OCI-LY1 (cell line): ENCODE data around the gene THBS3.

Experiments
- H2AFZ ChIP-seq: fragments of 200-600 bp; sonication (generic), shearing (Covaris generic); 2 replicates; pipeline ENCODE4 v1.6.0; 2014; ENCODE audit warnings: antibody characterized with exemption, mild to moderate bottlenecking, low read length
- H3F3A ChIP-seq: fragments of 200-600 bp; sonication (generic), shearing (Covaris generic); 2 replicates; pipeline ENCODE4 v1.6.0; 2014; ENCODE audit warnings: mild to moderate bottlenecking, antibody characterized with exemption, low read length, moderate library complexity; ENCODE audit not compliant: insufficient read depth
- H3K27ac ChIP-seq: fragments of 200-600 bp; sonication (generic); 2 replicates; pipeline ENCODE4 v1.5.1; 2014; ENCODE audit warnings: low read length, mixed run types, mild to moderate bottlenecking, low read depth; ENCODE audit not compliant: poor library complexity, severe bottlenecking
- H3K27me3 ChIP-seq: fragments of 200-600 bp; sonication (generic); 2 replicates; pipeline ENCODE4 v1.6.0; 2014; ENCODE audit warnings: antibody characterized with exemption, mild to moderate bottlenecking, low read length, moderate library complexity; ENCODE audit not compliant: insufficient read depth
- H3K36me3 ChIP-seq: fragments of 200-600 bp; sonication (generic); 2 replicates; pipeline ENCODE4 v1.6.1; 2014; ENCODE audit warnings: mild to moderate bottlenecking, antibody characterized with exemption, low read length, moderate library complexity, mixed read lengths; ENCODE audit not compliant: insufficient read depth
- H3K4me1 ChIP-seq: fragments of 200-600 bp; sonication (generic); 2 replicates; pipeline ENCODE4 v1.5.1; 2014; ENCODE audit warnings: mild to moderate bottlenecking, low read length, moderate library complexity; ENCODE audit not compliant: insufficient read depth, severe bottlenecking
- H3K4me2 ChIP-seq: fragments of 200-600 bp; sonication (generic), shearing (Covaris generic); 2 replicates; pipeline ENCODE4 v1.6.1; 2014; ENCODE audit warnings: low read length
- H3K4me3 ChIP-seq: fragments of 200-600 bp; sonication (generic); 2 replicates; pipeline ENCODE4 v1.5.1; 2014; ENCODE audit warnings: low read length, low read depth, mild to moderate bottlenecking, mixed read lengths; ENCODE audit not compliant: poor library complexity, severe bottlenecking
- H3K79me2 ChIP-seq: fragments of 200-600 bp; shearing (Covaris generic); 2 replicates; pipeline ENCODE4 v1.6.1; 2016; ENCODE audit warnings: mixed run types, low read length, mixed read lengths; ENCODE audit not compliant: insufficient read depth
- H3K9ac ChIP-seq: fragments of 200-600 bp; sonication (generic), shearing (Covaris generic); 2 replicates; pipeline ENCODE4 v1.6.1; 2014; ENCODE audit warnings: mild to moderate bottlenecking, low read length, mixed read lengths
- H3K9me2 ChIP-seq: fragments of 200-600 bp; sonication (generic), shearing (Covaris generic); 2 replicates; pipeline ENCODE4 v1.6.1; 2014; ENCODE audit warnings: low read depth, mild to moderate bottlenecking, low read length, mixed read lengths
- H3K9me3 ChIP-seq: fragments of 200-600 bp; shearing (Covaris generic); 2 replicates; pipeline ENCODE4 v1.6.1; 2014; ENCODE audit warnings: low read length, mixed read lengths
- H4K20me1 ChIP-seq: fragments of 200-600 bp; sonication (generic), shearing (Covaris generic); 2 replicates; pipeline ENCODE4 v1.6.0; 2016; ENCODE audit warnings: mild to moderate bottlenecking, low read length; ENCODE audit not compliant: insufficient read depth
- CTCF ChIP-seq: fragments of 200-600 bp; sonication (generic), shearing (Covaris generic); IDR thresholded peaks from 2 replicates; pipeline ENCODE4 v1.5.1; 2017; ENCODE audit warnings: mild to moderate bottlenecking, antibody characterized with exemption, low read length, moderate library complexity, mixed read lengths
- EZH2 ChIP-seq: fragments of 200-600 bp; sonication (generic), shearing (Covaris generic); IDR thresholded peaks from 2 replicates; pipeline ENCODE4 v1.8.0; 2017; ENCODE audit warnings: borderline replicate concordance, mixed run types, mild to moderate bottlenecking, antibody characterized with exemption, low read length, moderate library complexity, mixed read lengths

The THBS3 gene

GRCh38 chr1:155186067-155186793, 21.5 kb downstream of the THBS3 start:
- TF ChIP-seq CTCF (no peak), EZH2 (no peak)
- H2AFZ ChIP-seq: no peak overlapping the region
- no peaks in the 10 kb centered on the region for H4K20me1 ChIP-seq
- no peaks in the 10 kb centered on the region for H3K36me3 ChIP-seq
- H3K4me1 ChIP-seq: peaks cover 17% of the 10 kb centered on the region
- no peaks in the 10 kb centered on the region for H3K9me3 ChIP-seq
- no peak overlapping the region for H3K4me3 ChIP-seq
- no peaks in the 10 kb centered on the region for H3K79me2 ChIP-seq
- no peak overlapping the region for H3K9ac ChIP-seq
- H3K27me3 ChIP-seq: no peaks in the 10 kb centered on the region; the same call in 1 of the 2 replicates
- no peaks in the 10 kb centered on the region for H3K9me2 ChIP-seq
- H3K4me2 ChIP-seq: no peak overlapping the region
- H3F3A ChIP-seq: no peaks in the 10 kb centered on the region
- H3K27ac ChIP-seq: no peak overlapping the region

- H2AFZ ChIP-seq: no peak overlapping the region
- peaks cover 17% of the 10 kb centered on the region for H3K4me1 ChIP-seq
- TF ChIP-seq CTCF (no peak), EZH2 (no peak)
- no peaks in the 10 kb centered on the region for H3K9me3 ChIP-seq
- no peaks in the 10 kb centered on the region for H4K20me1 ChIP-seq
- no peaks in the 10 kb centered on the region for H3K36me3 ChIP-seq
- no peaks in the 10 kb centered on the region for H3F3A ChIP-seq
- H3K9me2 ChIP-seq: no peaks in the 10 kb centered on the region
- no peak overlapping the region for H3K4me2 ChIP-seq
- no peaks in the 10 kb centered on the region for H3K79me2 ChIP-seq
- no peak overlapping the region for H3K9ac ChIP-seq
- H3K27ac ChIP-seq: no peak overlapping the region
- no peak overlapping the region for H3K4me3 ChIP-seq
- no peaks in the 10 kb centered on the region; the same call in 1 of the 2 replicates for H3K27me3 ChIP-seq
Observed at GRCh38 chr1:155185783-155186066, 22.0 kb downstream of the THBS3 start.

GRCh38 chr1:155184835-155185782, 22.6 kb downstream of the THBS3 start:
- TF ChIP-seq EZH2 (no peak), CTCF (no peak)
- Histone ChIP-seq H2AFZ (no peak overlapping the region), H4K20me1 (no peaks in the 10 kb centered on the region), H3K4me3 (no peak overlapping the region), H3K4me1 (peaks cover 17% of the 10 kb centered on the region), H3K4me2 (peak overlapping the region; percentile 21; the same call in 1 of the 2 replicates), H3K9me2 (no peaks in the 10 kb centered on the region), H3K27ac (no peak overlapping the region), H3K36me3 (peaks cover under 1% of the 10 kb centered on the region; the same call in 1 of the 2 replicates), H3K27me3 (no peaks in the 10 kb centered on the region; the same call in 1 of the 2 replicates), H3F3A (no peaks in the 10 kb centered on the region), H3K79me2 (no peaks in the 10 kb centered on the region), H3K9ac (no peak overlapping the region; the same call in 1 of the 2 replicates), H3K9me3 (no peaks in the 10 kb centered on the region)
